Middle frontal gyrus (tissue), 1 donor: ENCODE measurements around the gene MTNR1A.
A peak's percentile ranks its signal among the peaks of the same experiment; 100 is the strongest.

Experiments
- DNase-seq: peaks from one replicate; pipeline ENCODE4 v3.0.0-alpha.2; 2015; ENCODE audit warnings: low spot score; ENCODE audit errors: extremely low spot score

The MTNR1A gene

DNA sequence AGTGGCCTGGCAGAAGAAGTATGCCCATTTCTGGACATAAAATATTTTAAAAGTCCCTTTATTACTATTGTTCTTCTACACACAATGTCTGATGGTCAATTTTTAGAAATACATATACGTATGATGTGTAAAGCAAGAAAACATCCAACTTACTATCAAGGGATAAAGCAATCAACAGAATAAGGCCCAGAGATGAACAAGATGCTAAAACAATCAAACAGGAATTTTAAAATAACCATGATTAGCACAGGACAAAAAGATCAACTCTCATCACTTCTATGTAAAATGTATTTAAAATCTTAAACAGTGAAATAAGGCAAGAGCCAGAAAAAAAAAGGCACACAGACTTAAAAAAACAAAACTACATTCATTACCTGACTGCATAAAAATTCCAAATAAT is 60.9 kb downstream of the MTNR1A start:
- no peak for DNase-seq

DNA sequence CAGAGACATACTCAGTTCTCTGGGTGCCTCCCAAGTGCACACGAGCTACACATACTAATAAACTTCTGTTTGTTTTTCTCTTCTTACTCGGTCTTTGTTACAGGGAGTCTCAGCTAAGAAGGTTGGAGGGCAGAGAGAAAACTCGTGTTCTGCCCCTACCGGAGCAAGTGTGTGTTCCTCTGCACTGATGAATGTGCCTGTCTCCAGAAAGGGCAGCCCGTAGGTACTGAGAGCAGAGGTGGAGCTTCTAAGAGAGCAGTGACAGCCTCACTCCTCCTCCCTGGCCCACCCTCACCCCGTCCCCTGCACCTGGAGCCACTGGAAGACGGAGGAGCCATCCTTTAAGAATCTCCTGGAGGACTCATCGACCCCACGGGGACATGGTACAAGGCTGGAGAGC is 67.6 kb downstream of the MTNR1A start:
- no peak for DNase-seq

DNA sequence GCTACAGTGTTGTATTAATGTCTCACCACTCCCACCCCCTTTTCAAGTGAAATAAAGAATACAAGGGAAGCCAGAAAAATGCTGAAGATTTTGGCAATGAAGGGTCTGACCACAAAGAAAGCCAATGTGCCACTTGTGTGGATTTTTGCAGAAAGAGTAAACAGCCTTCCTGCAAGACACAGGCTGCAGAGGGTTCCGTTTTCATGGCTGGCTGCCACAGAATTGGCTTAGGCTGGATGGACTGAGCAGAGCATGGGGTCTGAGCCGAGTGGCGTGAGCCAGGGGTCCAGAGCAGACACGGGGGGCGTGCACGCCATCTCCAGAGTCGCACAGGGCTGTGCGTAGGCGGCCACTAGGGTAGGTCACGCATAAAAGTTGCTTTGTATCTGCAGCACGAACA is 69.2 kb downstream of the MTNR1A start:
- no peak for DNase-seq

DNA sequence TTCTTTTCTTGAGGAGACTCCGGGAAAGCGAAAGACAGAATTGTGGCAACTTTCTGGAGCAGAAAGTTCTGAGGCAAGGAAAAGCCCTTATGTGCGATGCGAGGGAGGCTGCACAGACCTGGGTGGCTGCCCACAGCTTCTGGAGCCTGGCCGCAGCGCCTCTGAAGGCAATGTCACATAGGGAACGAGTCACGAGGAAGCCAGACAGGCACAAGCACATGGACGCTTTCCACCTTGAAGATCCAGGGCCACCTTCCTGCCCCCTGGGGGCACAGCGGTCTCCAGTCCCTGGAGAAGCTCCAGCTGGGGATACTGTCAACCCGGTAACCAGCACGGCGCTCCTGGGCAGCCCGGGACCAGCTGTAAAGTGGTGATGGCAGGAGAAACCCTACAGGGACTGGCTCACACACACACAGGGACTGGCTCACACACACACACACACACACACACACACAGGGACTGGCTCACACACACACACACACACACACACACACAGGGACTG is 69.8 kb downstream of the MTNR1A start:
- peak; percentile 27 for DNase-seq

DNA sequence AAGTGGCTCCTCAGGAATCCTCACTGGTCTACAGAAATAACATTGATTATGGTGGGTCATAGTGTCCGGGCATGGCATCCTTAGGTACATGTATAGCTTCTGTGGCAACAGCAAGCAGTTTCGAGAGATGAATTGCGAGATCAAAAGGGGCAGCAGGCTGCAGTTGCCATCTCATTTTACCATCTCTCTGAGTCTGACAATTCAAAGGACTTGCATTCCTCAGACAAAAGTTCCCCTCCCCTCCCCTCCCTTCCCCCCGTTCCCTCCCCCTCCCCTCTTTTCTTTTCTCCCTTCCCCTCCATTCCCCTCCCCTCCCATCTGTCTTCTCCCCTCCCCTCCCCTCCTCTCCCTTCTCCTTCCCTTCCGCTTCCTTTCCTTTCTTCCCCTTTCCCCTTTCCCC is 70.2 kb downstream of the MTNR1A start:
- DNase-seq = no peak

DNA sequence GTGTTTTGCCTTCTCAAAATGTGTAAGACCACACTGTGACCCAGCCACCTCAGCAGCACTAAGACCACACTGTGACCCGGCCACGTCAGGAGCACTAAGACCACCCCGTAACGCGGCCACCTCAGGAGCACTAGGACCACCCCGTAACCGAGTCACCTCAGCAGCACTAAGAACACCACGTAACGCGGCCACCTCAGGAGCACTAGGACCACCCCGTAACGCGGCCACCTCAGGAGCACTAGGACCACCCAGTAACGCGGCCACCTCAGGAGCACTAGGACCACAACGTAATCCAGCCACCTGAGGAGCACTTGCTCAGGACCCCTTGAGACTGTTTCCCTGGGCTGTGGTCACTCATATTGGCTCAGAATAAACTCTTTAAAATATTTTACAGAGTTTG is 71.7 kb downstream of the MTNR1A start:
- DNase-seq = no peak
